Activated B cell treated with CpG ODN at 0.5 μM for 24 hours (primary cell): ENCODE data around the gene ARHGAP15. TPM values are rescaled to one million over a fixed set of nuclear protein-coding genes. Genes with fewer than 3 reads are reported as not detected.

ENCODE experiments used
- ATAC-seq: fragments of 200-7000 bp; cut with Tn5 transposase; one replicate; pipeline ENCODE4 v1.10.0; 2021; ENCODE audit warnings: low read depth, mild to moderate bottlenecking, moderate library complexity
- CTCF ChIA-PET: fragments of 350-600 bp; sonication (Branson Sonifier 250); formaldehyde crosslinking; loops from one replicate; lab custom pipeline; 2021; ENCODE audit warnings: antibody characterized with exemption; lab: Charles Lee
- POLR2A ChIA-PET: fragments of 350-600 bp; sonication (Branson Sonifier 250); formaldehyde crosslinking; loops from one replicate; lab custom pipeline; 2021; ENCODE audit warnings: antibody characterized with exemption; lab: Charles Lee
- DNase-seq: peaks from one replicate; pipeline ENCODE4 v3.0.0; 2022
- H3K27ac Mint-ChIP-seq: one replicate; pipeline ENCODE4 v1.8.0; 2020; ENCODE audit warnings: mixed read lengths
- H3K27me3 Mint-ChIP-seq: one replicate; pipeline ENCODE4 v1.8.0; 2021; ENCODE audit warnings: mixed read lengths
- H3K36me3 Mint-ChIP-seq: one replicate; pipeline ENCODE4 v1.8.0; 2021; ENCODE audit warnings: low read depth, mixed read lengths
- H3K4me1 Mint-ChIP-seq: one replicate; pipeline ENCODE4 v1.8.0; 2021; ENCODE audit warnings: mixed read lengths
- H3K4me3 Mint-ChIP-seq: one replicate; pipeline ENCODE4 v1.8.0; 2020; ENCODE audit warnings: mild to moderate bottlenecking, mixed read lengths
- H3K9me3 Mint-ChIP-seq: one replicate; pipeline ENCODE4 v1.8.0; 2020; ENCODE audit warnings: mixed read lengths
- intact Hi-C: fragments of 100-400 bp; cut with micrococcal nuclease; formaldehyde crosslinking; loops from one replicate; pipeline ENCODE4 v1.15.1; 2024
- total RNA-seq: library from RNA; stranded (reverse); gene quantifications from 2 replicates; pipeline ENCODE4 v1.2.3, GENCODE V29; 2022
- TF ChIP-seq, protein P1 (sequence below): fragments of 200-600 bp; IDR thresholded peaks from one replicate; pipeline ENCODE4 v1.8.0; 2022; ENCODE audit warnings: antibody characterized with exemption, mild to moderate bottlenecking

The ARHGAP15 gene
- total RNA-seq, 1 donor from 2014 or later: 112 TPM

DNA sequence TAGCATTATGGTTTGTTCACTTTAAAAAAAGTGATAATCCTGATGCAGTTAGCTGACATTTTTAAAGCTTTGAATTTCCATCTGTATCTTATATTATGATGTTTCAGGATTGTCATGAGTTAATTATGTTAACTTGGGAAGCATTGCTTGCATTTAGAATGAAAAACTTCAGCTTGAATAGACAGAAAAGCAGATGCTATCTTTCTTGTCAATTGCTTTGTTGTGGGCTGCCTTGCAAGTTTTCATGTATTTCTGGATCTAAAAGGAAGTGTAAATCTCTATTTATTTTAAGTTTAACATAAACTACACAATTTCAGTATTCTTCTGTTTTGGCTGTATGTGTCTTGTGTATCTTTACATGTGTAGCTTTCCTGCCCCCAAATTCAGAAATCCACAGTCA lies 479.5 kb downstream of the ARHGAP15 start:
- POLR2A ChIA-PET: no interaction called here
- CTCF ChIA-PET: no interaction called here

DNA sequence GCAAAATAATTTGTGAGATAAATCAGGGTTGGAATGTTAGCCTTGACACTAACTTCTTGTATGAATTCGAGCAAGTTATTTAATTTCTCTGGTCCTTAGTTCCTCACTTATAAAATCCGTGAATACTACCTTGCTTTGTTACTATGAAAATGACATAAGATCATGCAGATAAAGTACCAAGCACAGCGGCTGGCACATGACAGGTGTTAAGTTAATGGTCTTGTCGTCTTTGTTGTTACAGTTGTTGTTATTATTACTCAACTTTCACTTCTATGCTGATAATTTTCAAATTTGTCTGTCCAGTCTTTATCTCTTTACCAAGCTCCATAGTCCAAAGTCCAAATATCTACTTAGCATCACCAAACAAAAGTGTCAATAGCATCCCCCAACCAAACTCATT lies 482.1 kb downstream of the ARHGAP15 start:
- Mint-ChIP-seq H3K9me3 (no peaks in the 10 kb centered on the region), H3K4me3 (no peak overlapping the region), H3K27me3 (no peaks in the 10 kb centered on the region), H3K4me1 (no peaks in the 10 kb centered on the region), H3K36me3 (peaks cover 62% of the 10 kb centered on the region), H3K27ac (no peak overlapping the region)
- no peak for ATAC-seq
- ChIA-PET POLR2A (no interaction called here), CTCF (no interaction called here)
- DNase-seq: no peak
- intact Hi-C loops: no loop called here
- TF ChIP-seq, protein P1, sequence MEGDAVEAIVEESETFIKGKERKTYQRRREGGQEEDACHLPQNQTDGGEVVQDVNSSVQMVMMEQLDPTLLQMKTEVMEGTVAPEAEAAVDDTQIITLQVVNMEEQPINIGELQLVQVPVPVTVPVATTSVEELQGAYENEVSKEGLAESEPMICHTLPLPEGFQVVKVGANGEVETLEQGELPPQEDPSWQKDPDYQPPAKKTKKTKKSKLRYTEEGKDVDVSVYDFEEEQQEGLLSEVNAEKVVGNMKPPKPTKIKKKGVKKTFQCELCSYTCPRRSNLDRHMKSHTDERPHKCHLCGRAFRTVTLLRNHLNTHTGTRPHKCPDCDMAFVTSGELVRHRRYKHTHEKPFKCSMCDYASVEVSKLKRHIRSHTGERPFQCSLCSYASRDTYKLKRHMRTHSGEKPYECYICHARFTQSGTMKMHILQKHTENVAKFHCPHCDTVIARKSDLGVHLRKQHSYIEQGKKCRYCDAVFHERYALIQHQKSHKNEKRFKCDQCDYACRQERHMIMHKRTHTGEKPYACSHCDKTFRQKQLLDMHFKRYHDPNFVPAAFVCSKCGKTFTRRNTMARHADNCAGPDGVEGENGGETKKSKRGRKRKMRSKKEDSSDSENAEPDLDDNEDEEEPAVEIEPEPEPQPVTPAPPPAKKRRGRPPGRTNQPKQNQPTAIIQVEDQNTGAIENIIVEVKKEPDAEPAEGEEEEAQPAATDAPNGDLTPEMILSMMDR: no peak

More for the DNA sequence above, 479.5 kb downstream of the ARHGAP15 start:
- Mint-ChIP-seq H3K4me1 (no peaks in the 10 kb centered on the region), H3K27ac (no peak overlapping the region), H3K4me3 (no peak overlapping the region), H3K27me3 (no peaks in the 10 kb centered on the region), H3K36me3 (peaks cover 49% of the 10 kb centered on the region), H3K9me3 (no peaks in the 10 kb centered on the region)
- ATAC-seq (no peak), DNase-seq (no peak)
- TF ChIP-seq, protein P1: no peak
- intact Hi-C loops: no loop called here

DNA sequence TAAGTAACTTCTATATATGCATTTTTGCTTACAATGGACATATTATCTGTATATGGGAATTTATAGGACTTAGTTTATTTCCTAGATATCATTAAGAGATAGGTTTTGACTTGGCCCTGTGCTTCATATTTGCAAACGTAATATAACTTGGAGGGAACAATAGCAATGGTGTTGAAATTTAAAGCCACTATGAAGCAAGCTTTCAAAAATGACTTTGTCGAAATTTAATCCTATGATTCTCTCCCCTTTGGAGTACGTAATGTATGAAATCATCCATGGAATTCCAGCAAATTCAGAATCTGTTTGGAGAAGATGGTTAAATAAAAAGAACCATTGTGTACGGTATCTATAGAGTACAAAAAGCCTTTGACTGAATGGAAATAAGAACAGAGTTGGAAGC lies 486.3 kb downstream of the ARHGAP15 start:
- Mint-ChIP-seq H3K27me3 (no peaks in the 10 kb centered on the region), H3K27ac (no peak overlapping the region), H3K36me3 (peaks cover 61% of the 10 kb centered on the region), H3K4me1 (no peaks in the 10 kb centered on the region), H3K9me3 (no peaks in the 10 kb centered on the region), H3K4me3 (no peak overlapping the region)
- ATAC-seq: no peak
- CTCF ChIA-PET: no interaction called here
- DNase-seq: no peak
- TF ChIP-seq, protein P1: no peak
- intact Hi-C loops: no loop called here
- POLR2A ChIA-PET: no interaction called here

DNA sequence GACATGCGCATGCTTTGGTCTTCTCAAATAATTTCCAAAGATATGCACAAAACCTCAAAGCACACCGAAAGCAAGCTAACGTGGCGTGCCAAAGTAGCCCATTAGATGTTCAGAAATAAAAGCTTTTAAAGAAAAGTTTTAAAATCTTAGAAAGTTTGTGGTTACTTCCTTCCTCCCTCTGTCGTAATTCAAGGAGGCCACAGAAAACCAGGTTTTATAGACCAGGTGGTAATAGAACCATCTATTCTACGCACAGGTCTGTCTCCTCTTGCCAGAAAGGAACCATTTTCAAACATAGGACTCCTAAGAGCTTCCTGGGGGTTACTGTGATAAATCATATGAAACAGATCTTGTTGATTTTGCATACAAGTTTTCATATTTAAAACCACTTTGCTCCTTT lies 487.2 kb downstream of the ARHGAP15 start:
- TF ChIP-seq, protein P1: no peak
- H3K9me3 Mint-ChIP-seq: no peaks in the 10 kb centered on the region
- peaks cover 53% of the 10 kb centered on the region for H3K36me3 Mint-ChIP-seq
- ATAC-seq (no peak), DNase-seq (no peak)
- CTCF ChIA-PET: interaction anchor here (0.8 kb wide), 1 partner anchor 15 kb away, joined by 3 read pairs; no protein-coding TSS in a partner anchor
- H3K27me3 Mint-ChIP-seq: no peaks in the 10 kb centered on the region
- H3K4me1 Mint-ChIP-seq: no peaks in the 10 kb centered on the region
- H3K27ac Mint-ChIP-seq: no peak overlapping the region
- intact Hi-C loops: no loop called here
- no peak overlapping the region for H3K4me3 Mint-ChIP-seq
- POLR2A ChIA-PET: no interaction called here

DNA sequence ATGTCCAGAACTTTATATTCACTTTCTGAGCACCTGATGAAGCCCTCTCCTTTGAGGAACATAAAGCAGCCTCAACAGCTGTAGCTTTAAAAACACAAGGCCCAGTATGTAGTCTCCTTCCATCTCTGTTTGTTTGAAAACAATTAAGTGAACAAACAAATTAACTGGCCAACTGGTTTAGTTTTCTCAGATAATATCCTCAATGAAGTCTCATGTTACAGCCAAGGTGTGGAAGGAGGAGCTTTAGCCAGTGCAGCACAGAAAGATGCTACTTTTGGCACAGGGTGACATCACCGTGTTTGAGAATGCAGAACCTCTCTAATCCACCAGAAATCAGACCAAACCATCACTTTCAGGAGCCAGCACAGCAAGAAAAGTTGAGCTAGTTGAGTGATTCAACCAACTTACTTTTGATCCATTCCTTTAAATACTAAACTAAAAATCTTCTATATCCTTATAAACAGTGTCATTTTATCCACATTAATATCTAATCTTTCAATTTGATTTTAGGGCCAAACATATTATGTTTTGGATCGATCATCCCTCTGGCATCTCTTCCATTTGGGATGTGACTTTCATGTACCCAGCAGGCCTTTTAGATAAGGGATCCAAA lies 488.7 kb downstream of the ARHGAP15 start:
- H3K4me3 Mint-ChIP-seq: no peak overlapping the region
- H3K9me3 Mint-ChIP-seq: no peaks in the 10 kb centered on the region
- H3K4me1 Mint-ChIP-seq: no peaks in the 10 kb centered on the region
- no peak overlapping the region for H3K27ac Mint-ChIP-seq
- no peak for ATAC-seq
- DNase-seq: no peak
- POLR2A ChIA-PET: interaction anchor here (0.5 kb wide), 1 partner anchor 613 kb away, joined by 3 read pairs; no protein-coding TSS in a partner anchor
- TF ChIP-seq, protein P1: no peak
- H3K36me3 Mint-ChIP-seq: peaks cover 52% of the 10 kb centered on the region
- CTCF ChIA-PET: no interaction called here
- intact Hi-C loops: no loop called here
- no peaks in the 10 kb centered on the region for H3K27me3 Mint-ChIP-seq
